IMR-90 (cell line): ENCODE data around the gene BCL2L15. TPM values are rescaled to one million over a fixed set of nuclear protein-coding genes. Genes with fewer than 3 reads are reported as not detected.

Experiments used
- ATAC-seq: fragments of 200-7000 bp; cut with Tn5 transposase; 2 replicates; pipeline ENCODE4 v1.9.1; 2020; ENCODE audit warnings: low read depth, mild to moderate bottlenecking, moderate library complexity
- BruUV-seq: library from RNA; stranded (reverse); fragments of 400-500 nt; replicated peaks from 2 replicates; lab custom pipeline; 2021; lab: Mats Ljungman, UMichigan
- CTCF ChIA-PET: fragments of 300-600 bp; formaldehyde crosslinking; extraction: SDS; loops from one replicate; lab custom pipeline; 2021; ENCODE audit warnings: antibody characterized with exemption; lab: Yijun Ruan, JAX
- POLR2A ChIA-PET: fragments of 300-600 bp; sonication (Branson Sonifier 250); formaldehyde crosslinking; loops from one replicate; lab custom pipeline; 2022; ENCODE audit warnings: antibody characterized with exemption; ENCODE audit not compliant: unreplicated experiment; lab: Charles Lee
- DNase-seq: peaks from one replicate; pipeline ENCODE4 v3.0.0; 2013
- H2AFZ ChIP-seq: replicated peaks from 2 replicates; pipeline ENCODE3; 2013; ENCODE audit warnings: low read length, mild to moderate bottlenecking; ENCODE audit not compliant: poor library complexity
- H2AK5ac ChIP-seq: 2 replicates; pipeline ENCODE4 v1.6.1; 2013; ENCODE audit warnings: low read depth, low read length, inconsistent platforms
- H2AK9ac ChIP-seq: replicated peaks from 2 replicates; pipeline ENCODE3; 2013; ENCODE audit warnings: mild to moderate bottlenecking, low read depth, low read length, moderate library complexity; ENCODE audit not compliant: poor library complexity
- H2BK120ac ChIP-seq: 2 replicates; pipeline ENCODE4 v1.6.1; 2013; ENCODE audit warnings: low read depth, low read length, inconsistent platforms
- H2BK15ac ChIP-seq: 3 replicates; pipeline ENCODE4 v1.6.1; 2013; ENCODE audit warnings: low read depth, low read length, inconsistent platforms
- H2BK20ac ChIP-seq: 2 replicates; pipeline ENCODE4 v1.6.1; 2013; ENCODE audit warnings: low read depth, mild to moderate bottlenecking, inconsistent platforms, low read length, moderate library complexity
- H2BK5ac ChIP-seq: 2 replicates; pipeline ENCODE4 v1.6.1; 2013; ENCODE audit warnings: mild to moderate bottlenecking, low read depth, low read length, inconsistent platforms; ENCODE audit not compliant: poor library complexity, severe bottlenecking
- H3K14ac ChIP-seq: replicated peaks from 2 replicates; pipeline ENCODE4 v1.6.1; 2013; ENCODE audit warnings: low read depth, low read length, inconsistent platforms
- H3K18ac ChIP-seq: 2 replicates; pipeline ENCODE4 v1.6.1; 2013; ENCODE audit warnings: low read depth, low read length, control low read depth
- H3K23ac ChIP-seq: 2 replicates; pipeline ENCODE4 v1.6.1; 2013; ENCODE audit warnings: low read depth, low read length, inconsistent platforms
- H3K27ac ChIP-seq: 2 replicates; pipeline ENCODE4 v1.5.1; 2013; ENCODE audit warnings: mild to moderate bottlenecking, control low read depth, low read length; ENCODE audit not compliant: insufficient read depth
- H3K27me3 ChIP-seq: 2 replicates; pipeline ENCODE4 v1.6.1; 2013; ENCODE audit warnings: low read length; ENCODE audit not compliant: control insufficient read depth, insufficient read depth
- H3K36me3 ChIP-seq: 2 replicates; pipeline ENCODE4 v1.6.1; 2013; ENCODE audit warnings: low read length, mixed read lengths; ENCODE audit not compliant: control insufficient read depth, insufficient read depth
- H3K4ac ChIP-seq: 2 replicates; pipeline ENCODE4 v1.6.1; 2013; ENCODE audit warnings: low read depth, low read length, inconsistent platforms
- H3K4me1 ChIP-seq: 2 replicates; pipeline ENCODE4 v1.6.1; 2013; ENCODE audit warnings: low read length, mixed read lengths; ENCODE audit not compliant: control insufficient read depth, insufficient read depth
- H3K4me2 ChIP-seq: 2 replicates; pipeline ENCODE4 v1.6.1; 2013; ENCODE audit warnings: low read depth, mild to moderate bottlenecking, control low read depth, low read length, moderate library complexity
- H3K4me3 ChIP-seq: 2 replicates; pipeline ENCODE4 v1.5.1; 2013; ENCODE audit warnings: low read depth, mild to moderate bottlenecking, control low read depth, low read length, moderate library complexity; ENCODE audit not compliant: insufficient read depth
- H3K56ac ChIP-seq: 2 replicates; pipeline ENCODE4 v1.6.1; 2013; ENCODE audit warnings: low read length, inconsistent platforms; ENCODE audit not compliant: insufficient read depth; ENCODE audit errors: extremely low read depth
- H3K79me1 ChIP-seq, 2 experiments: 2 replicates each; pipeline ENCODE4 v1.6.1; 2013; ENCODE audit warnings: low read length in 2 of 2, inconsistent platforms in 1 of 2, low read depth in 1 of 2
- H3K9ac ChIP-seq: 2 replicates; pipeline ENCODE4 v1.6.1; 2013; ENCODE audit warnings: low read depth, low read length, control low read depth
- H3K9me1 ChIP-seq: 2 replicates; pipeline ENCODE4 v1.6.1; 2013; ENCODE audit warnings: low read length, inconsistent platforms; ENCODE audit not compliant: insufficient read depth
- H3K9me3 ChIP-seq: 2 replicates; pipeline ENCODE4 v1.6.1; 2013; ENCODE audit warnings: low read length; ENCODE audit not compliant: control insufficient read depth, insufficient read depth
- H4K20me1 ChIP-seq: 2 replicates; pipeline ENCODE4 v1.6.1; 2013; ENCODE audit warnings: low read length, inconsistent platforms; ENCODE audit not compliant: insufficient read depth
- H4K5ac ChIP-seq: 2 replicates; pipeline ENCODE4 v1.6.1; 2013; ENCODE audit warnings: mild to moderate bottlenecking, low read depth, low read length, control low read depth
- H4K8ac ChIP-seq, 2 experiments: 2 replicates each; pipeline ENCODE4 v1.6.1; 2013; ENCODE audit warnings: low read depth in 2 of 2, low read length in 2 of 2, control low read depth in 1 of 2, inconsistent platforms in 1 of 2
- H4K91ac ChIP-seq: 2 replicates; pipeline ENCODE4 v1.6.1; 2013; ENCODE audit warnings: low read depth, low read length, inconsistent platforms; ENCODE audit not compliant: insufficient read depth
- BHLHE40 ChIP-seq: fragments of 150-350 bp; IDR thresholded peaks from 2 replicates; pipeline ENCODE4 v1.6.1; 2016; ENCODE audit warnings: mild to moderate bottlenecking, low read depth, low read length
- CEBPB ChIP-seq: IDR thresholded peaks from 2 replicates; pipeline ENCODE4 v1.6.1; 2012; ENCODE audit warnings: low read depth, low read length, improper control_type of control experiment
- CHD1 ChIP-seq: IDR thresholded peaks from 2 replicates; pipeline ENCODE4 v1.6.1; 2012; ENCODE audit warnings: low read depth, low read length, improper control_type of control experiment
- FOS ChIP-seq: fragments of 150-350 bp; IDR thresholded peaks from 2 replicates; pipeline ENCODE4 v1.6.1; 2016; ENCODE audit warnings: low read depth, low read length
- MAFK ChIP-seq: IDR thresholded peaks from 2 replicates; pipeline ENCODE4 v1.6.1; 2012; ENCODE audit warnings: low read depth, low read length, improper control_type of control experiment
- MXI1 ChIP-seq: IDR thresholded peaks from 2 replicates; pipeline ENCODE4 v1.6.1; 2012; ENCODE audit warnings: low read depth, mild to moderate bottlenecking, low read length, moderate library complexity, borderline replicate concordance
- NFE2L2 ChIP-seq: fragments of 150-350 bp; IDR thresholded peaks from 2 replicates; pipeline ENCODE4 v1.6.1; 2016; ENCODE audit warnings: low read depth, mild to moderate bottlenecking, low read length
- POLR2A ChIP-seq: IDR thresholded peaks from 2 replicates; pipeline ENCODE4 v1.6.1; 2012; ENCODE audit warnings: mild to moderate bottlenecking, low read depth, low read length
- RAD21 ChIP-seq: IDR thresholded peaks from 2 replicates; pipeline ENCODE4 v1.6.1; 2012; ENCODE audit warnings: low read length, improper control_type of control experiment
- RCOR1 ChIP-seq: IDR thresholded peaks from 2 replicates; pipeline ENCODE4 v1.6.1; 2012; ENCODE audit warnings: mild to moderate bottlenecking, low read length, improper control_type of control experiment; ENCODE audit not compliant: insufficient replicate concordance
- RFX5 ChIP-seq: IDR thresholded peaks from 2 replicates; pipeline ENCODE4 v1.8.0; 2012; ENCODE audit warnings: low read depth, mild to moderate bottlenecking, low read length, moderate library complexity
- SMC3 ChIP-seq: fragments of 150-350 bp; IDR thresholded peaks from 2 replicates; pipeline ENCODE4 v1.6.1; 2016; ENCODE audit warnings: low read depth, mild to moderate bottlenecking, antibody characterized with exemption, low read length, moderate library complexity
- USF2 ChIP-seq: fragments of 150-350 bp; IDR thresholded peaks from 2 replicates; pipeline ENCODE4 v1.6.1; 2017; ENCODE audit warnings: mild to moderate bottlenecking, antibody characterized with exemption, low read length, low read depth
- WGBS, 2 experiments: methylation state at CpG; one replicate each; pipeline versions ENCODE4 v1.1.5 to v1.1.7; 2013; ENCODE audit warnings: missing lambda C conversion rate in 2 of 2; ENCODE audit not compliant: insufficient read length in 1 of 2; ENCODE audit errors: extremely low coverage in 2 of 2; 5-methylcytosine and 5-hydroxymethylcytosine counted together
- dilution Hi-C: fragments of 300-500 bp; cut with HindIII; formaldehyde crosslinking; loops from one replicate; pipeline ENCODE4 v1.14.3; 2018; ENCODE audit warnings: low sequenced_read_pairs; ENCODE audit not compliant: unreplicated experiment
- in situ Hi-C: fragments of 300-500 bp; cut with MboI; formaldehyde crosslinking; loops from 3 replicates; pipeline ENCODE4 v1.14.3; 2019; ENCODE audit warnings: low sequenced_read_pairs, inconsistent platforms, mixed read lengths
- intact Hi-C: fragments of 100-400 bp; cut with micrococcal nuclease; formaldehyde crosslinking; loops from 2 replicates; pipeline ENCODE4 v1.10.0; 2022
- polyA plus RNA-seq, 3 experiments: library from polyadenylated mRNA; depleted of rRNA; stranded (reverse); fragments of >200 nt; gene quantifications; 2 replicates each; pipeline ENCODE4 v1.2.3, GENCODE V29; 2012; ENCODE audit warnings: low replicate concordance in 1 of 3
- total RNA-seq: library from RNA; depleted of rRNA; stranded (reverse); fragments of >200 nt; gene quantifications from 2 replicates; pipeline ENCODE4 v1.2.3, GENCODE V29; 2012
- TF ChIP-seq, protein P1 (sequence below): conservative IDR thresholded peaks from 2 replicates; pipeline ENCODE4 v1.5.1; 2012; ENCODE audit warnings: mild to moderate bottlenecking, low read depth, low read length, improper control_type of control experiment
- TF ChIP-seq, protein P2 (sequence below): fragments of 150-350 bp; IDR thresholded peaks from 2 replicates; pipeline ENCODE4 v1.6.1; 2016; ENCODE audit warnings: low read depth, mild to moderate bottlenecking, low read length, moderate library complexity, borderline replicate concordance

BCL2L15 gene
- total and polyA plus RNA-seq, 2 of the 4 experiments (the other 2 are of a cell fraction) = under 0.01 to 0.15 TPM

DNA sequence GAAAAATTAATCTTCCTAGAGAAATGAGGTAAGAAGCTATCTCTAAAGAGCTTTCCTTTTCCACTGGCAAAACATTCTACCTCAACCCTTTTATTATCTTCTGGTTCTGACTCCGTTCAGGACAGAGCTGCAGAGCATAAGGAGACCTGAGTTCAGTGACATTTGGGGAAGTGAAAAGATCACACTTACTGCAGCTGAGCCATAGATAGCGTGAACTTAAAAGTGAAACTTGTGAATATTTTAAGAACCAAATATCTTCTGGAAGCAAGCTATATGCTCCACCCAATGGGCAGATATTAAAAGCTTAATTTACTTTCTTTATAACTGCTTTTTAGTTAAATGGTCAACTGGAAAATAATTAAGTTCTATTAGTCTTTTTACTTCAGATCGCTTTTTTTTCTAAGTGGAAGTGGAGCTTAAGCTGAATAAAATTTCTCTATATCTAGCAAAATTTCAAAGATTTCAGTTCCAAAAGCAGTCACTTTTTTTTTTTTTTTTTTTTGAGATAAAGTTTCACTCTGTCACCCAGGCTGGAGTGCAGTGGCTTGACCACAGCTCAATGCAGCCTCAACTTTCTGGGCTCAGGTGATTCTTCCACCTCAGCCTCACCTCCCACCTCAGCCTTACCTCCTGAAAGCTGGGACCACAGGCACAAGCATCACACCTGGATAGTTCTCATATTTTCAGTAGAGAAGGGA, 27.8 kb downstream of the BCL2L15 start:
- H2AK5ac ChIP-seq = peak overlapping the region; percentile 93
- peak overlapping the region; percentile 77; the same call in 1 of the 2 replicates for H3K23ac ChIP-seq
- peak overlapping the region; percentile 85 to 87 for H4K8ac ChIP-seq
- no peaks in the 10 kb centered on the region for H3K9me3 ChIP-seq
- in situ Hi-C loops (loop anchor here (25.0 kb wide), 1 partner anchor 428 kb away; no protein-coding TSS in a partner anchor), intact Hi-C loops (no loop called here), dilution Hi-C loops (no loop called here)
- peak overlapping the region; percentile 95 for H2BK120ac ChIP-seq
- H3K4me2 ChIP-seq = peak overlapping the region; percentile 98
- H3K4me1 ChIP-seq = peaks cover 10% of the 10 kb centered on the region
- H3K4ac ChIP-seq = peak overlapping the region; percentile 88
- no peak overlapping the region for H2AK9ac ChIP-seq
- H3K56ac ChIP-seq = peak overlapping the region; percentile 28; the same call in 1 of the 2 replicates
- H3K14ac ChIP-seq = peak overlapping the region; percentile 91
- H2AFZ ChIP-seq = peak overlapping the region; percentile 76
- H4K5ac ChIP-seq = peak overlapping the region; percentile 95
- H3K18ac ChIP-seq = peak overlapping the region; percentile 76; the same call in 1 of the 2 replicates
- no TSS peak for BruUV-seq
- no peak for DNase-seq
- H3K4me3 ChIP-seq = no peak overlapping the region
- POLR2A ChIA-PET = interaction anchor here (0.6 kb wide), 2 partner anchors 301 to 937 kb away, joined by 3 to 4 read pairs; no protein-coding TSS in a partner anchor
- no peaks in the 10 kb centered on the region for H3K27me3 ChIP-seq
- H3K9ac ChIP-seq = no peak overlapping the region; the same call in 1 of the 2 replicates
- H4K20me1 ChIP-seq = no peaks in the 10 kb centered on the region
- peak overlapping the region; percentile 91 for H2BK20ac ChIP-seq
- H4K91ac ChIP-seq = peak overlapping the region; percentile 70
- no CpG with 5 or more reads among the region's 3 CpGs for WGBS, 2 experiments
- H3K27ac ChIP-seq = peak overlapping the region; percentile 59
- H3K36me3 ChIP-seq = no peaks in the 10 kb centered on the region
- ATAC-seq = no peak
- no peaks in the 10 kb centered on the region for H3K79me1 ChIP-seq
- peak overlapping the region; percentile 97 for H2BK15ac ChIP-seq
- CTCF ChIA-PET = interaction anchor here (0.7 kb wide), 1 partner anchor 295 kb away, joined by 4 read pairs; no protein-coding TSS in a partner anchor
- H3K9me1 ChIP-seq = no peaks in the 10 kb centered on the region
- peak overlapping the region; percentile 94 for H2BK5ac ChIP-seq
- no peak for TF ChIP-seq NFE2L2
- TF ChIP-seq RCOR1 = no peak
- TF ChIP-seq CEBPB = no peak
- no peak for TF ChIP-seq RAD21
- TF ChIP-seq CHD1 = no peak
- TF ChIP-seq SMC3 = no peak
- TF ChIP-seq USF2 = no peak
- TF ChIP-seq, protein P1, sequence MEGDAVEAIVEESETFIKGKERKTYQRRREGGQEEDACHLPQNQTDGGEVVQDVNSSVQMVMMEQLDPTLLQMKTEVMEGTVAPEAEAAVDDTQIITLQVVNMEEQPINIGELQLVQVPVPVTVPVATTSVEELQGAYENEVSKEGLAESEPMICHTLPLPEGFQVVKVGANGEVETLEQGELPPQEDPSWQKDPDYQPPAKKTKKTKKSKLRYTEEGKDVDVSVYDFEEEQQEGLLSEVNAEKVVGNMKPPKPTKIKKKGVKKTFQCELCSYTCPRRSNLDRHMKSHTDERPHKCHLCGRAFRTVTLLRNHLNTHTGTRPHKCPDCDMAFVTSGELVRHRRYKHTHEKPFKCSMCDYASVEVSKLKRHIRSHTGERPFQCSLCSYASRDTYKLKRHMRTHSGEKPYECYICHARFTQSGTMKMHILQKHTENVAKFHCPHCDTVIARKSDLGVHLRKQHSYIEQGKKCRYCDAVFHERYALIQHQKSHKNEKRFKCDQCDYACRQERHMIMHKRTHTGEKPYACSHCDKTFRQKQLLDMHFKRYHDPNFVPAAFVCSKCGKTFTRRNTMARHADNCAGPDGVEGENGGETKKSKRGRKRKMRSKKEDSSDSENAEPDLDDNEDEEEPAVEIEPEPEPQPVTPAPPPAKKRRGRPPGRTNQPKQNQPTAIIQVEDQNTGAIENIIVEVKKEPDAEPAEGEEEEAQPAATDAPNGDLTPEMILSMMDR = no peak
- TF ChIP-seq FOS = no peak
- no peak for TF ChIP-seq RFX5
- no peak for TF ChIP-seq MAFK
- TF ChIP-seq BHLHE40 = no peak
- no peak for TF ChIP-seq POLR2A
- TF ChIP-seq MXI1 = no peak
- TF ChIP-seq, protein P2, sequence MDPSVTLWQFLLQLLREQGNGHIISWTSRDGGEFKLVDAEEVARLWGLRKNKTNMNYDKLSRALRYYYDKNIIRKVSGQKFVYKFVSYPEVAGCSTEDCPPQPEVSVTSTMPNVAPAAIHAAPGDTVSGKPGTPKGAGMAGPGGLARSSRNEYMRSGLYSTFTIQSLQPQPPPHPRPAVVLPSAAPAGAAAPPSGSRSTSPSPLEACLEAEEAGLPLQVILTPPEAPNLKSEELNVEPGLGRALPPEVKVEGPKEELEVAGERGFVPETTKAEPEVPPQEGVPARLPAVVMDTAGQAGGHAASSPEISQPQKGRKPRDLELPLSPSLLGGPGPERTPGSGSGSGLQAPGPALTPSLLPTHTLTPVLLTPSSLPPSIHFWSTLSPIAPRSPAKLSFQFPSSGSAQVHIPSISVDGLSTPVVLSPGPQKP = no peak
